Fibroblast of skin of left biceps (primary cell): Measurements from ENCODE around the gene FAM78A.
"Not testable (repeated sequence)": the region's sequence is repeated elsewhere in the genome, so short reads cannot be mapped to it uniquely, and the experiment has no call there.

Experiments used
- DNase-seq, 2 experiments: peaks; one replicate each; pipeline ENCODE4 v3.0.0-alpha.2; 2013; ENCODE audit warnings: low read depth in 2 of 2

The FAM78A gene

DNA sequence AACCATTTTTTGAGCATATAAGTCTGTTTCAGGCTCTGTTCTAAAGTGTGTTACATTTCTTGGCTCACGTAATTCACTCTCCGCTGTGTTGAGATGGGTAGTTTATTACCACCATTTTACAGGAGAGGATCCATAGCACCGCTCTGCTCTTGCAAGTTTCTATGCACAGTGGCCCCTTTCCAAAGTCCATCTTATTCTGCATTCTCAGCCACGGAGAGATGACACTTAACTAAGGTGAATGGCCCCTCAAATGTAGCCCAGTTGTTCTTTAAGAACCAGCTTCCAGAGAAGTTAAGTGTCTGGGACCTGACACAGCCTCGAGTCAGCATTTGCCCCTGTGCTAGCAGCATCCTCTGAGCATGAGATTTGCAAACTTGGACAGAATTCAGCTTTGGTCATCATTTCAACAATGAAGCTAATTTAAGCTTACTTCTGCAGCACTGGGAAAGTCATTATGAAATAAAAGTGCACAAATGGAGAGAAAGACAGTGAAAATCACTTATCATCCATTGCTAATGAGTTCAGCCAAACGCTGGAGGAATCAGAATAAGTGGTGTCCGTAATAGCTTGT is 61.9 kb downstream of the FAM78A start:
- no peak for DNase-seq

DNA sequence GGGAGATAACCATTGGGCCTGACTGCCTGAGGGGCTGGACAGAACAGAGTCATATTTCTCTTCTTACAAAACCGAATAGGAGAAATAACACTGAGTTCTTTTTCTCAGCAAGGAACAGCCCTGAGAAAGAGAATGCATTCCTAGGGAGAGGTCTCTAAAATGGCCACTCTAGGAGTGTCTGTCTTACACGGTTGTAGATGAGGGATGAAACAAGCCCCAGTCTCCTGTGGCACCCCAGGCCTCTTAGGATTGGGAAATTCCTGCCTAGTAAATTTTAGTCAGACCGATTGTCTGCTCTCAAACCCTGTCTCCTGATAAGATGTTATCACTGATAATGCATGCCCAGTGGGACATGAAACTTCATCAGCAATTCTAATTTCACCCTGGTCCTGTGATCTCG is 64.4 kb downstream of the FAM78A start:
- not testable (repeated sequence) for DNase-seq
